ENCODE results near the gene TTC16. TPM values are rescaled to one million over a fixed set of nuclear protein-coding genes. Genes with fewer than 3 reads are reported as not detected.

Gene TTC16
- total and polyA plus RNA-seq, 2 donors (not counting 3 experiments of a cell fraction or from before 2014, with no cell fraction given): not detected

- Histone ChIP-seq H3K9ac (replicated peaks; ENCODE audit: extremely low read depth, insufficient read depth, low read length) (no peak overlapping the region), H3K9me3 (replicated peaks; ENCODE audit: control insufficient read depth, insufficient read depth, low read length) (no peaks in the 10 kb centered on the region), H3K4me2 (ENCODE audit: insufficient read depth, low read length) (no peak overlapping the region), H3K36me3 (ENCODE audit: control insufficient read depth in 2 of 2, extremely low read depth in 1 of 2, insufficient read depth in 2 of 2, low read length in 2 of 2) (peaks cover 0 to 19% of the 10 kb centered on the region in 2 experiments), H3K9me1 (replicated peaks; ENCODE audit: control insufficient read depth, extremely low read depth, insufficient read depth, low read length) (no peaks in the 10 kb centered on the region), H3K4me1 (ENCODE audit: control insufficient read depth, extremely low read depth, insufficient read depth, low read length) (no peaks in the 10 kb centered on the region), H3K4me3 (replicated peaks in 1 of 3; ENCODE audit: insufficient read depth in 1 of 3, low read depth in 1 of 3, low read length in 3 of 3) (no peak overlapping the region), H2AFZ (ENCODE audit: low read depth, low read length) (no peak overlapping the region), H3K27ac (ENCODE audit: insufficient read depth, low read depth, low read length) (no peak overlapping the region), H3K79me2 (ENCODE audit: control insufficient read depth, insufficient read depth, low read length) (no peaks in the 10 kb centered on the region), H4K20me1 (replicated peaks; ENCODE audit: control insufficient read depth, extremely low read depth, insufficient read depth, low read length) (no peaks in the 10 kb centered on the region), H3K27me3 (ENCODE audit: control insufficient read depth in 2 of 2, insufficient read depth in 2 of 2, low read length in 2 of 2) (no peaks in the 10 kb centered on the region)
- DNase-seq (ENCODE audit: low read depth, low spot score): no peak
- FAIRE-seq: no peak
- BruUV-seq (replicated peaks): no TSS peak
- POLR2A ChIA-PET: interaction anchor here (0.6 kb wide), 1 partner anchor 37 kb away, joined by 3 read pairs; no protein-coding TSS in a partner anchor
- CTCF ChIA-PET: no interaction called here
- intact Hi-C loops (cut with micrococcal nuclease) (no loop called here), dilution Hi-C loops (cut with MboI; ENCODE audit: extremely low pct_ligation_motif_present, low sequenced_read_pairs) (no loop called here)
- TF ChIP-seq CTCF (IDR thresholded peaks at IDR 0.05; ENCODE audit: extremely low read depth in 1 of 2, insufficient read depth in 1 of 2, low read depth in 1 of 2, low read length in 2 of 2) (no peak), EZH2 (IDR thresholded peaks at IDR 0.05; ENCODE audit: borderline replicate concordance, low read depth, low read length, severe bottlenecking) (no peak), GATA2 (IDR thresholded peaks at IDR 0.05; ENCODE audit: insufficient read depth, insufficient read length, low read depth, low read length) (no peak), JUN (IDR thresholded peaks at IDR 0.05; ENCODE audit: borderline replicate concordance, insufficient read depth, insufficient read length, low read depth) (no peak), FOS (IDR thresholded peaks at IDR 0.05; ENCODE audit: borderline replicate concordance, insufficient read depth, low read length) (no peak), MYC (IDR thresholded peaks at IDR 0.05; ENCODE audit: low read depth, low read length) (no peak), MAX (IDR thresholded peaks at IDR 0.05; ENCODE audit: insufficient read depth, insufficient read length) (no peak)
These were observed 26.4 kb upstream of the TTC16 start for GRCh38 chr9:127689329-127690000.
